ENCODE data around the gene TMEM98. TPM values are rescaled to one million over a fixed set of nuclear protein-coding genes. Genes with fewer than 3 reads are reported as not detected.

TMEM98 gene
- total and polyA plus RNA-seq, 2 of the 4 experiments (the other 2 are of a cell fraction), result 173 to 195 TPM

DNA sequence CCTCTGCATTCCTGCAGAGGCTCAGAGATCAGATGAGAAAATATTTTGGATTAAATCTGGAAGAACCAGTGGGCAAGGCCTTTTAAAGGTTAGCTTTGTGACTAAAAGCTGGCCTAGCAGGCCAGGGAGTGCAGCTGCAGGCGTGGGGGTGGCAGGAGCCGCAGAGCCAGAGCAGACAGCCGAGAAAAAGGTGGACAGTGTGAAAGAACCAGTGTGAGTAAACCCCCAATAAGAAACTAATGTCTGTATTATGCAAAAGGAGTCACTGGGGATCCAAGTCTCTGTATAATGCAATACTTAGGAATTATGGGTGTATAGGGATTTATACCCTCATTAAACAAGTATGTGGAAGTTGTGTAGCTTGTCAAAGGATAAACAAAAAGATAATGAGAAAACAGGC, 42.3 kb downstream of the TMEM98 start:
- no peaks in the 10 kb centered on the region for H3K4me1 ChIP-seq (ENCODE audit: control insufficient read depth, insufficient read depth, low read length)
- no peak overlapping the region for H2BK15ac ChIP-seq (ENCODE audit: low read depth, low read length)
- no peak overlapping the region for H4K8ac ChIP-seq (ENCODE audit: low read depth in 2 of 2, low read length in 2 of 2)
- no CpG with 5 or more reads among the region's 3 CpGs for WGBS, 2 experiments (ENCODE audit: extremely low coverage in 2 of 2, insufficient read length in 1 of 2)
- H3K23ac ChIP-seq (ENCODE audit: low read depth, low read length), result no peak overlapping the region
- no peak overlapping the region for H3K4ac ChIP-seq (ENCODE audit: low read depth, low read length)
- H3K27me3 ChIP-seq (ENCODE audit: control insufficient read depth, insufficient read depth, low read length), result no peaks in the 10 kb centered on the region
- H2BK120ac ChIP-seq (ENCODE audit: low read depth, low read length), result no peak overlapping the region
- ChIA-PET CTCF (no interaction called here), POLR2A (ENCODE audit: unreplicated experiment) (no interaction called here)
- in situ Hi-C loops (cut with MboI; ENCODE audit: low sequenced_read_pairs) (no loop called here), intact Hi-C loops (cut with micrococcal nuclease) (no loop called here), dilution Hi-C loops (cut with HindIII; ENCODE audit: low sequenced_read_pairs, unreplicated experiment) (no loop called here)
- BruUV-seq (replicated peaks), result no TSS peak
- H4K91ac ChIP-seq (ENCODE audit: insufficient read depth, low read depth, low read length), result no peak overlapping the region
- no peak overlapping the region for H2BK5ac ChIP-seq (ENCODE audit: low read depth, low read length, poor library complexity, severe bottlenecking)
- H3K18ac ChIP-seq (ENCODE audit: low read depth, low read length), result no peak overlapping the region
- no peak for TF ChIP-seq RAD21 (IDR thresholded peaks at IDR 0.05; ENCODE audit: low read length)
- no peak for TF ChIP-seq CEBPB (IDR thresholded peaks at IDR 0.05; ENCODE audit: low read depth, low read length)
- no peak for TF ChIP-seq RCOR1 (IDR thresholded peaks at IDR 0.05; ENCODE audit: insufficient replicate concordance, low read length)
- no peak for TF ChIP-seq CHD1 (IDR thresholded peaks at IDR 0.05; ENCODE audit: low read depth, low read length)
- TF ChIP-seq NFE2L2 (IDR thresholded peaks at IDR 0.05; ENCODE audit: low read depth, low read length), result no peak
- no peak for TF ChIP-seq RFX5 (IDR thresholded peaks at IDR 0.05; ENCODE audit: low read depth, low read length)
- TF ChIP-seq ELK1 (IDR thresholded peaks at IDR 0.05; ENCODE audit: borderline replicate concordance, low read depth, low read length), result no peak
- no peak for TF ChIP-seq MAFK (IDR thresholded peaks at IDR 0.05; ENCODE audit: low read depth, low read length)
- no peak for TF ChIP-seq MXI1 (IDR thresholded peaks at IDR 0.05; ENCODE audit: borderline replicate concordance, low read depth, low read length)
- no peak for TF ChIP-seq POLR2A (IDR thresholded peaks at IDR 0.05; ENCODE audit: low read depth, low read length)
- TF ChIP-seq BHLHE40 (IDR thresholded peaks at IDR 0.05; ENCODE audit: low read depth, low read length), result no peak
- no peak for TF ChIP-seq MAZ (IDR thresholded peaks at IDR 0.05; ENCODE audit: borderline replicate concordance, low read depth, low read length)
- TF ChIP-seq SMC3 (IDR thresholded peaks at IDR 0.05; ENCODE audit: low read depth, low read length), result no peak
- no peak overlapping the region for H3K14ac ChIP-seq (replicated peaks; ENCODE audit: low read depth, low read length)
- DNase-seq (no peak), ATAC-seq (ENCODE audit: low read depth) (no peak)
- H2AFZ ChIP-seq (replicated peaks; ENCODE audit: low read length, poor library complexity), result no peak overlapping the region
- H3K9me1 ChIP-seq (ENCODE audit: insufficient read depth, low read length), result no peaks in the 10 kb centered on the region
- H3K79me1 ChIP-seq (ENCODE audit: low read depth in 1 of 2, low read length in 2 of 2), result no peaks in the 10 kb centered on the region
- no peak overlapping the region for H2AK9ac ChIP-seq (replicated peaks; ENCODE audit: low read depth, low read length, poor library complexity)
- H2BK20ac ChIP-seq (ENCODE audit: low read depth, low read length), result no peak overlapping the region
- no peak overlapping the region for H3K4me2 ChIP-seq (ENCODE audit: low read depth, low read length)
- no peak overlapping the region for H4K5ac ChIP-seq (ENCODE audit: low read depth, low read length)
- H3K9ac ChIP-seq (ENCODE audit: low read depth, low read length), result no peak overlapping the region
- H3K56ac ChIP-seq (ENCODE audit: extremely low read depth, insufficient read depth, low read length), result no peak overlapping the region
- H4K20me1 ChIP-seq (ENCODE audit: insufficient read depth, low read length), result no peaks in the 10 kb centered on the region
- H3K27ac ChIP-seq (ENCODE audit: insufficient read depth, low read length), result no peak overlapping the region
- H3K4me3 ChIP-seq (ENCODE audit: insufficient read depth, low read depth, low read length), result no peak overlapping the region
- no peaks in the 10 kb centered on the region for H3K9me3 ChIP-seq (ENCODE audit: control insufficient read depth, insufficient read depth, low read length)
- no peak overlapping the region for H2AK5ac ChIP-seq (ENCODE audit: low read depth, low read length)
- H3K36me3 ChIP-seq (ENCODE audit: control insufficient read depth, insufficient read depth, low read length), result no peaks in the 10 kb centered on the region

Data from IMR-90 (cell line).